ENCODE data around the gene PMPCA. TPM values are rescaled to one million over a fixed set of nuclear protein-coding genes. Genes with fewer than 3 reads are reported as not detected.

PMPCA gene
- polyA plus RNA-seq, 4 donors = 38.7 to 70.2 (median 57.9) TPM

- no peak for DNase-seq (ENCODE audit: low read depth in 4 of 4, low spot score in 3 of 4)
These were observed 36.9 kb upstream of the PMPCA start, which contains the start of gene CARD9 for GRCh38 chr9:136373300-136374182. CARD9 (minus strand) TSS chr9:136373669; CDS start chr9:136372078, 1,591 bp downstream.

GRCh38 chr9:136374183-136374575 is 36.3 kb upstream of the PMPCA start:
- no peak for DNase-seq (ENCODE audit: low read depth in 4 of 4, low spot score in 3 of 4)

GRCh38 chr9:136375096-136375495 is 35.4 kb upstream of the PMPCA start:
- no peak for DNase-seq (ENCODE audit: low read depth in 4 of 4, low spot score in 3 of 4)

- DNase-seq (ENCODE audit: low read depth in 4 of 4, low spot score in 3 of 4) = no peak
These were observed 34.0 kb upstream of the PMPCA start for GRCh38 chr9:136376457-136376856.

GRCh38 chr9:136377341-136378169 is 32.9 kb upstream of the PMPCA start:
- no peak for DNase-seq (ENCODE audit: low read depth in 4 of 4, low spot score in 3 of 4)

GRCh38 chr9:136378170-136379002 is 32.1 kb upstream of the PMPCA start:
- DNase-seq (ENCODE audit: low read depth in 4 of 4, low spot score in 3 of 4) = no peak

GRCh38 chr9:136379003-136379287 is 31.5 kb upstream of the PMPCA start:
- no peak for DNase-seq (ENCODE audit: low read depth in 4 of 4, low spot score in 3 of 4)

GRCh38 chr9:136379401-136379800 is 31.1 kb upstream of the PMPCA start:
- no peak for DNase-seq (ENCODE audit: low read depth in 4 of 4, low spot score in 3 of 4)

GRCh38 chr9:136379891-136380290 is 30.6 kb upstream of the PMPCA start:
- no peak for DNase-seq (ENCODE audit: low read depth in 4 of 4, low spot score in 3 of 4)

- DNase-seq (ENCODE audit: low read depth in 4 of 4, low spot score in 3 of 4) = no peak
These were observed 30.1 kb upstream of the PMPCA start for GRCh38 chr9:136380381-136380780.

GRCh38 chr9:136381311-136381710 is 29.1 kb upstream of the PMPCA start:
- no peak for DNase-seq (ENCODE audit: low read depth in 4 of 4, low spot score in 3 of 4)

GRCh38 chr9:136381966-136382513 is 28.4 kb upstream of the PMPCA start:
- DNase-seq (ENCODE audit: low read depth in 4 of 4, low spot score in 3 of 4) = no peak

- DNase-seq (ENCODE audit: low read depth in 4 of 4, low spot score in 3 of 4) = no peak
These were observed 27.0 kb upstream of the PMPCA start for GRCh38 chr9:136383436-136383835.

- DNase-seq (ENCODE audit: low read depth in 4 of 4, low spot score in 3 of 4) = no peak
These were observed 25.4 kb upstream of the PMPCA start for GRCh38 chr9:136385015-136385414.

GRCh38 chr9:136386018-136386417 is 24.4 kb upstream of the PMPCA start:
- no peak for DNase-seq (ENCODE audit: low read depth in 4 of 4, low spot score in 3 of 4)

GRCh38 chr9:136387217-136387616 is 23.2 kb upstream of the PMPCA start:
- no peak for DNase-seq (ENCODE audit: low read depth in 4 of 4, low spot score in 3 of 4)

GRCh38 chr9:136389396-136389795 is 21.1 kb upstream of the PMPCA start:
- no peak for DNase-seq (ENCODE audit: low read depth in 4 of 4, low spot score in 3 of 4)

- DNase-seq (ENCODE audit: low read depth in 4 of 4, low spot score in 3 of 4) = no peak
These were observed 18.5 kb upstream of the PMPCA start for GRCh38 chr9:136391737-136392537.

- no peak for DNase-seq (ENCODE audit: low read depth in 4 of 4, low spot score in 3 of 4)
These were observed 17.7 kb upstream of the PMPCA start for GRCh38 chr9:136392538-136393449.
